UCSD-AML1 (cell line): Measurements from ENCODE around the gene USP15.

Experiments
- DNase-seq: peaks from one replicate; lab custom pipeline; 2025; ENCODE audit not compliant: unreplicated experiment; lab: John Stamatoyannopoulos, UW

The USP15 gene

DNA sequence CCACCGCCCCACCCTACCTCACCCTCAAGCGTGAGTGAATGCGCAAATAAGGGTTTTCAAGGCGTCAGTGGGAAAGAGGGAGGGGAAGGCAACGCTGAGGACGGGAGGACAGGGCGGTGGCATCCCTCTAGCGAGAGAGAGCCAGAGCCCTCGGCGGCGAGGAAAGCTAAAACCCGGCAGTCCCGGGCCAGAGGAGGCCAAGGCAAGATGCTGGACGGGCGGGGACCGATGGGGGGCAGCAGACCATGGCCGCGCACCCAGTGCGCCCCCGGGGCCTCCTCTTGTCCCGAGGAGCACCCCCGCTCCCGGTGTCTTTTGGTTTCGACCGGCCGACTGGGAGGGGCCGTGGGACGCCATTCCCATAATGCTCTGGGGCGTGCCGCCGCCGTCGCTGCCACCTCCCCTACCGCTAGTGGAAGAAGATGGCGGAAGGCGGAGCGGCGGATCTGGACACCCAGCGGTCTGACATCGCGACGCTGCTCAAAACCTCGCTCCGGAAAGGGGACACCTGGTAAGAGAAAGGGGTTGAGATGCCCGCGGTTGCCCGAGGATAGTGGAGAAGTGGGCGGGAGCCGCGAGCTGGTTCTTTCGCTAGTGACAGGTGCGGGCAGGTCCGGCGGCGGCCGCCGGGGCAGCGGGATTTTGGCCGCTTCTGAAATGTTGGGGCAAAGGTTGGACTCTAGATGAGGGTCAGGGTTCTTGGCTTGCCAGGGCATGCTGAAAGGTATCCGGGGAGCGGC is at the start of gene USP15:
USP15 (plus strand) TSS at position 412 of the 740 bp plus-strand sequence; CDS start at position 423, 11 bp downstream.
- no peak for DNase-seq

DNA sequence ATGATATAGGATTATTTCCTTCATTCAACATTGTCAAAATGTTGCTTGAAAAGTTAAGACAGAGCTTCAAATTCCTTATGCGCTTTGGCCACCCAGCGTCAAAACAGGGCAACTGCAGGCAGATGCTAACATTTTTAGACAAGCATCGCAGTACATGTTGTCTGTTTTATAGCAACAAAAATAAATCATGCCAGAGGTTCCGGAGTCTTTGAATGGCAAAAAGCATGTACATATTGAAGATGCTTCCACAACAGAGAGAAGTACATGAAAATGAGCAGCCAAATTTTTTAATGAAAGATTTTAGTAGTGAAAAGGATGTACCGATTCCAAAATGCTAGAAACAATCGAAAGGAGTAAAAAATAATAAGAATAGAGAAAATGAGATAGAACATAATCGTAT is 49.8 kb upstream of the USP15 start:
- DNase-seq, result no peak

DNA sequence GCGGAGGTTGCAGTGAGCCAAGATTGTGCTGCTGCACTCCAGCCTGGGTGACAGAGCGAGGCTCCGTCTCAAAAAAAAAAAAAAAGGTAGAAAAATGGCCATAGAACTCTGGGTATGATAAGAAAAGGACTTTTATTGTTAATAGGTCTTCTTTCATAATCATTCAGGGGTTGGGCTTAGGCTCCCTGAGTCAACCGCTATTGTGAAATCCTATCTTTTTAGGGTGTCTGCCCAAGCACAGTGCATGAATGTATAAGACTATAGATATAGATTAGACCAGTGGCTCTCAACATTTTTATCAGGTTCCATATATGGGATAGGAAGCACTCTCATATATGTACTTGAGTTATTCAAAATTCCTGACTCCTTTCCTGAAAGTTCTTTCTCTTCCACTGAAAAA is 48.7 kb upstream of the USP15 start:
- DNase-seq, result no peak

DNA sequence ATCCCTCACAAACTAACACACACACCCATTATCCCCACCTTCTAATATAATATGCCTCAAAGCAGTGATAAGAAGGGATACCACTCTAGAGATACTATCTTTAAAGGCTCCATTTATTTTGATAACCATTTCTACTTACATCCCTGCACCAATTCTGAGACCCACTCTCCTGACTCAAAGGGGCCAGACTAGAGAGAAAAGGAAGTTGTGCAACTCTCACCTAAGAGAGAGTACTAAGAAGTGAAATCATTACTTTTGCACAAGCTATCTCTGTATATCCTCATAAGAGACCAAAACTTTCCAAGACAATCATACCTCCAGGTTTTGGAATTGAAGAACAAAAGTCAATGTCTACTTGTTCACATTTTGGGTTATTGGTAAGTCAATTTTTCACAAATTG is 45.4 kb upstream of the USP15 start:
- no peak for DNase-seq

DNA sequence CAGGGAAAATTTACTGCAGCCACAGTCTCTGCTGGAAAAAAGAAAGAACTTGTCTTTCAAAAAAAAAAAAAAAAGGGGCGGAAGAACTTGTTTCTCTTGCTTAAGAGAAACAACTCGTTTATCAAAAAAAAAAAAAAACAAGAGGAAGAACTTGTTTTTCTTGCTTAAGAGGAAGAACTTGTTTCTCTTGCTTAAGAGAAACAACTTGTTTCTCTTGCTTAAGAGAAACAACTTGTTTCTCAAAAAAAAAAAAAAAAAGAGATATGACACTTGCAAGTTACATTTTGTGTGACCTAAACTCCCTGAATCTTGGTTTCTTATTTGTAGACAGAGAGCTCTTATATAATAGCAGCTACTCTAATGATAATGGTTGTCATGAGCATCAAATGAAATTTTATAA is 44.7 kb upstream of the USP15 start:
- DNase-seq, result no peak

DNA sequence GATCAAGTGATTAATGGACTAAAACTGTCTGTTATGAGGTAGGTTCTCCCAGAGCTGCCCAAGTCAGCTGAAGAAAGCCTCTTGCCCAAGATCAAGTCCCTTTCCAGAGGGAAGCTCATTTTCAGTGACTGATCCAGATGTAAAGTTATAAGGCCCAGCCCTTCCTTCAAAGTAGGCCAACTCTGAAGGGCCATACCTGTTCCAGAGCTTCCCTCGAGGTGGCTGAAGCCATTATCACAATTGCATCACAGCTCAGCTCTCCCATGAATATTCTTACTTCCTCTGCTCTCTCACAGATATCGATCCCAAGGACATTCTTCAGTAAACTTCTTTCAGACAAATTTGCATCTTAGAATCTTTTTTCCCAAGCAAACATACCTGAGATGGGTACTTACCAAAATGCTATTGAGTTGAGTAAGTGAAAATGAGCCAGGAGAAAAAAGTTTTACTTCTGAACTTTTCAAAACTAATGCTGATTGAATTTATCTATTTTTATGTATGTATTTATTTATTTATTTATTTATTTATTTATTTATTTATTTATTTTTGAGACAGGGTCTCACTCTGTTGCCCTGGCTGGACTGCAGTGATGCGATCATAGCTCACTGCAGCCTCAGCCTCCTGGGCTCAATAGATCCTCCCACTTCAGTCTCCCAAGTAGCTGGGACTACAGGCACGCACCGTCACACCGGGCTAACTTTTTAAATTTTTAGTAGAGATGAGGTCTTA is 42.6 kb upstream of the USP15 start:
- DNase-seq, result no peak

DNA sequence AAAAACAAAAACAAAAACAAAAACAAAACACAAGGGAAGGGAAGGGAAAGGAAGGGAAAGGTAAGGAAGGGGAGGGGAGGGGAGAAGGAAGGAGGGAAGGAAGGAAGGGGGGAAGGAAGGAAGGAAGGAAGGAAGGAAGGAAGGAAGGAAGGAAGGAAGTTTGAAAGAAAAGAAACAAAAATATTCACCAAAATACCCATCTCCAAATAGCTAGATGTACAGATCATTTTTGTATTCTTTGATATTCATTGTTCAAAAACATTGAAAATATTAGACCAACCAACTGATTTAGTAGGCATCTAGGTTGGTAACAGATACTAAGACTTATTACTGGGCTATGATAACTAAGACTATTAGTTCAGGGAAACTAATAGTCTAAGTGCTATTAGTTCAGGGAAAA is 39.1 kb upstream of the USP15 start:
- DNase-seq, result no peak

DNA sequence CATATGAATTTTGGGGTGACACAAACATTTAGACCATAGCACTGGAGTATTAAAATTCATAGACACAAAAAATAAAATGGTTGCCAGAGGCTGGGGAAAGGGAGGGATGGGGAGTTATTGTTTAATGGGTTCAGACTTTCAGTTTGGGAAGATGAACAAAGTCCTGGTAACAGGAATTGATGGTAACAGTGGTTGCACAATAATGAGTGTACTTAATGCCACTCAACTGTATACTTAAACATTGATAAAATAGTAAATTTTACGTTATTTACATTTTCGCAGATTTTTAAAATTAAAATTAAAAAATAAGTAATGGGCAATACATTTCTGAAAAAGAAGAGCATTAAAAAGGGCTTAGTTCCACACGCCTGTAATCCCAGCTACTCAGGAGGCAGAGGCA is 35.6 kb upstream of the USP15 start:
- DNase-seq, result no peak

DNA sequence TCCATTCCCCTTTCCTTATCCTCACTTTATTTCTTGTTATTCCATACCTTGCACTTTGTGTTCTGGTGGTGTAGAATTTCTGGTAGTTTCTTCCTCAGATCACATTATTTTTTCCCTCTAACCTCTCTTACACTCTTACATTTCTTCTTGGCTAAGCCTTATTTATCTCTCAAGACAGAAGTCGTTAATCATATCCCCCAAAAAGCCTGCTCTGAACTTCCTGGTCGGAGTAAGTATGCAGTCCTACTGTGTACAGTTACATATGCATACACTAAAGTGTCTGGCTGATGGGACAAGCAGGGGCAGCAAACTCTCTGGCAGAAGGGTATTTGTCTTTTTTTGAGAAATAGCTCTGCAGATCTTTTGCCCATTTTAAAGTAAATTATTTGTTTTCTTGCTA is 33.1 kb upstream of the USP15 start:
- DNase-seq, result no peak

DNA sequence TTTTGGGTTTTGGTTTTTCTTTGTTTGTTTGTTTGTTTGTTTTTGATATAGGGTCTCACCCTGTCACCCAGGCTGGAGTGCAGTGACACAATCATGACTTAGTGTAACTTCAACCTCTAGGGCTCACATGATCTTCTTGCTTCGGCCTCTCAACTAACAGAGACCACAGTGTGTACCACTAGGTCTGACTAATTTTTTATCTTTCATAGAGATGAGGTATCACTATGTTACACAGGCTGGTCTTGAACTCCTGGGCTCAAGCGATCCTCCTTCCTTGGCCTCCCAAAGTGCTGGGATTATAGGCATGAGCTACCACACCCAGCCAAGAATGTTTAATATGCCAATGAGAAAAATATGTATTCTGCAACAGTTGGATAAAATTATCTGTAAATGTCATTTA is 29.6 kb upstream of the USP15 start:
- no peak for DNase-seq

DNA sequence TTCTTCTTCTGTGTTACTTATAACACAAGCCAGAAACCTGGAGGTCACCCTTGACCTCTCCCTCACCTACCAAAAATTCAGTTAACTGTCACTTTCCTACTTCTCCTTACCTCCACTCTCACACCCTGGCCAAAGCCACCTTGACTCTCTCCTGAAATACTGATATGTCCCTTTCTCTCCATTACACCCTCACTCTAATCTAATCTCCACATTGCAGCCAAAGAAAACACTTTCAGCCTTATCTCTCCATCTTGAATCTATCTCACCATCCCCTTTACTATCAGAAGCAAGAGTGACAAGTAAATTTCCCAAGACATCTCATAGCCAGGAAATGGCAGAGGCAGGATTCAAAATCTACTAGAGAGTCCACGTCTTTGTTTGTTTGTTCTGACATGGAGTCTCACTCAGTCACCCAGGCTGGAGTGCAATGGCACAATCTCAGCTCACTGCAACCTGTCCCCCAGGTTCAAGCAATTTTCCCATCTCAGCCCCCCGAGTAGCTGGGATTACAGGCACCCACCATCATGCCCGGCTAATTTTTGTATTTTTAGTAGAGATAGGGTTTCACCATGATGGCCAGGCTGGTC is 28.0 kb upstream of the USP15 start:
- DNase-seq, result no peak

DNA sequence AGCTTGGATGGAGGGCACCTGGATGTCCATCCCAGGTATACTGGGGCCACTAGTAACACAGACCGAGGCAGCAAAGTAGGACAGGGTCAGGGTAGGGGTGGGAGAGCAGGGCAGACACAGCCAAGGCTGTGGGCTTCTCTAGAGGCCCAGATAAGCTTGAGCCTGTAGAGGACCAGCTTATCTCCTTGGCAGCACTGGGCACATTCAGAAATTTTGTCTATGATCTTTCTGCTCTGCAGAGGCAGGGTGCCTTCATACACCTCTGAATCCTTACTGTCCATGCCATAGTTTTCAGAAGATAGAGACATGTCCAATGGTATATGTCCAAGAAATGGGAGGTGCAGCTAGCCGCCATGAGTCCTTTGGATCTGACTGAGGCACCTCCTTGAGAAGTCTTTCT is 26.4 kb upstream of the USP15 start:
- no peak for DNase-seq

DNA sequence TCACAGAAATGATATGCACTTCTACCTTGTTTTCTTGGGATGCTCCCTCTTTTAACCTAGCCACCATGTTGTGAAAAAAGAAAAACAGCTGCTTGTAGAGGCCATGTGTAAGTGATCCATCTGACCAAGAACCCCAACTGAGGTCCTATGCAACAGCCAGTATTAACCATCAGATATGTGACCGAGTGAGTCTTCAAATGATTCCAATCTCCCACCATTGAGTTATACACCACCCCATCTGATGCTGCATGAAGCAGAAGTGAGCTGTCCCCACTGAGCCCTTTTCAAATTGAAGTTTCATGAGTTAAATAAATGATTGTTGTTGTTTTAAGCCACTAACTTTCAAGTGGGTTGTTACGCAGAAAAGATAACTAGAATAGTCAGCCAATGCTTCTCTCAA is 20.6 kb upstream of the USP15 start:
- no peak for DNase-seq

DNA sequence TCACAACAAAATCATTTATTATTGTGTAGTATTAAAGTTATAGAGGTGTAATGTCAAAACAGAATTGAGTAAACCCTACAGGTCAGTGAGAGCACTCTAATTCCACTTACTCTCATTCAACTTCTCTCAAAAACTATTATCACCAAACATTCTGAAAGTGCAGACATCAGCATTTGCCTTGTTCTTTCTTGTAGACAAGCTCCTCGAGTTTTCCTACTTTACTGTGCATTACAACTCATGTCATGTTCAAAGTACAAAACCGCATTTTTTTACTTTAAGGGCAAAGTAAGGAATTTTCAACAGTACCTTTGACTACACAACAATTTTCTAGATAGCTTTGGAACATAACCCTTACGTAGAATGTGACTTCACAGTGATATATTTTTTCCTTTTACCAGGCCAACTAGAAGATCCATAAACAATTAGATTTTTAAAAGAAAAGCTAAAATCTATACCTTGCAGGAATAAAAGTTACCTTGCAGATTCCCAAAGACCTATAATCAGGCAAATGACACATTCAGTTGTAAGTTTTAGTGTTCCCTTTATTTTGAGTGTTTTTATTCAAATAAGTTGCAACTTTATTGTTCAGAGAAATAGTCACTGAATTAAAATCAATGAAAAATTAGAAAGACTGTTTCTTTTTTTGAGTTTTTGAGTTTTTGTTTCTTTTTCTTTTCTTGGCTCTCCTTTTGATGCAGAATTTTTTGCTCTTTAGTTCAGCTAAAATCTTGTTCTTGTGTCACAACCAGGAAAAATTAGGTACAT is 12.7 kb upstream of the USP15 start:
- DNase-seq, result no peak

DNA sequence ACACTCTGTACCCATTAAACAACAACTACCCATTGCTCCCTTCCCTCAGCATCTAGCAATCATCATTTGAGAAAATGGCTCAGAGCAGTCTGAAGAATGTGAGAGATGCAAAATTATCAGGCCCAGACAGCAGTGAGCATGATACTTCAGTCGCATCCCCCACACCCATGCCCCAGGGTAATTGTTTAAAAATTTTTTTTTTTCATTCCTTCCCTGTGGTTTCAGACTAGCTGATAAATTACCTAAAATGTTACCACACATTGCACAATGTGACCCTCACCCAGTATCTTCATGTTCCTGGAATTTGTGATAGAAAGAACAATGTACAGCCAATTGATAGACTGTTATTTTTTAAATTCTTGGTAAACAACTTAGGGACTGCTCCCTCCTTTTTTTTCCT is 11.3 kb upstream of the USP15 start:
- DNase-seq, result no peak

DNA sequence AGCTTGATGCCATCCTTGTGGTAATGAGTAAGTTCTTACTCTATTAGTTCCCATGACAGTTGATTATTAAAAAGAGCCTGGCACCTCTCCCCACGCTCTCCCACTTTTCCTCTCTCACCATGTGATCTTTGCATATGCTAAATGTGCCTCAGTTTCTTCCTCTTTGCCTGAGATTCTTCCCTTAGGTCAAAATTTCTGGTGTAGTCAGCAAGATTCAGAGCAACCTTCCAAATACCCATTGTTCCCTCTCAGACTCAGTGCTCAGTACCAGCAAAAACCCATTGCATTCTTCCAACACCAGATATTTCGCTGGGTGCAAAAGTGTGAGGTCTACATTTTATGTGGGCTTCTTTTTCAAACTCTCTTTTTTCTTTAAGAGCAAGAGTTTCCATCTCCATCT is 10.8 kb upstream of the USP15 start:
- no peak for DNase-seq

DNA sequence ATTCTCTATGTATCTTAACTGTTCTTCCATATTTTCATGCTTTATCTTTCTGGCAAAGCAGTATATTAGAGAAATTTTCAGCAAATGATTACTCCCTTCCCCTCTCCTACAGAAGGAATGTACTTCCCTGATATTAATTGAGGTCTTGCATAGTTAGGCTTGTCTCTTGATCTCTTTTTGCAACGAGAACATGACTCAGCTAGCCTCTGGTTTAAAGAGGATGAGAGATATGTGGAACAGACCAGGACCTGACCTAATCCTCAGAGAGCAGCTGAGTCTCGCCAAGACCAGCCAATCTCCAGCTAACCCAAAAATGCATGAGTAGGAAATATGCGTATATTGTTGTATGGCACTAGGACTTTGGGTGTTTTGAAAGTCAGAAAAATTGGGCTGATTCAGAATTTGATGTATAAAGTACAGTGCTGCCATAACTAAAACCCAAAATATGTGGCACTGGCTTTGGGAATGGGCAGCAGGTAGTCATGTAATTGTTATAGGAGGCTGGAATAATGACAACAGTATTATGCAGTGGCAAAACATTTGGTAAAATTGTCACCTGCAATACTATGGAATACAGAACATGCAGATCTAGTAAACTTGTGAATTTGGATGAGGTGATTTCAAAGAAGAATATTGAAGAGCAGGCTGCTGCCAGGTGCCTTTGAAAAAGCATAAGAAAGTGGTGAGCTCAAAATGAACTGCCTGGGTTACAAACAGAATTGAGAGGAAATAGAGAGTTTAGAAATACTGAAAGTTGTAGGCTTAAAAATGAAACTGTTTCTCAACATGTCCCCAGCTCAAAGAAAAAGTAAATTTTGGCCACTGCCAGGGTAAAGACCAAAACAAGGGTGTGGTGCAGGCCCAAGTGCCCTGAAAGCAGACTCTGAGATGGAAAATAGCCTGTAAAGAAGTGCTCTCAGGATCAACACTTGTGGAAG is 9.3 kb upstream of the USP15 start:
- DNase-seq, result no peak

DNA sequence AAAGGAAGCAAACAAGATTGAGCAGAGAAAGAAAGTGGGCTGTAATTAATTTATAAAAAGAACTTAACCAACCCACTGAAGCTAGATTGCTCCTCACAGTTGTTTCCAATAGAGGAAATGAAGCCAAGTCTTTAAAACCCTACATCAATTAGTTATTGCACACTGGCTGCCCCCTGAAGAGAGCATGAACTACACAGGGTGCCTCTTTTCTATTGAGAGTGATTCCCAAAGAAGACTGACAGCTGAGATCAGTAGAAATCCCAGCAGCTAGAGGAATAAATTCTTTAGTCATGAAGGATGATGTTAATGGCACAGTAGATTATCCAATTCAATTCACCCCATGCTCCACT is 8.6 kb upstream of the USP15 start:
- DNase-seq, result no peak

DNA sequence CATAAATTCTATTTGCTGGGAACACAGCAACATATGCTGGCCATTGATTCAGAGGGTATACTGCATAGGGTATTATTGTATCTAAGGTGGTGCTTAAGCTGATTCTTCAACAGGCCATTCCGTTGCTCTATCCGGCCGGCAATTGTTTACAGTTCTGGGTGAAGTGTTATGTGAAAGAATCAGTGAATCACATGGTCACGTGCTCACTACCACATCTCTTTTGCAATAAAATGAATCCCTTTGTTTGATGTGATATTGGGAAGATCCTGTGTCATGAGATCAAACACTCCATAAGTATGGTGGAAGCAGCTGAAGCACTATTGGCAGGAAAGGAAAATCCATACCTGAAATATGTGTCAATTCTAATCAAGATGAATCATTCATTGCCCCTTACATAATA is 7.6 kb upstream of the USP15 start:
- no peak for DNase-seq

DNA sequence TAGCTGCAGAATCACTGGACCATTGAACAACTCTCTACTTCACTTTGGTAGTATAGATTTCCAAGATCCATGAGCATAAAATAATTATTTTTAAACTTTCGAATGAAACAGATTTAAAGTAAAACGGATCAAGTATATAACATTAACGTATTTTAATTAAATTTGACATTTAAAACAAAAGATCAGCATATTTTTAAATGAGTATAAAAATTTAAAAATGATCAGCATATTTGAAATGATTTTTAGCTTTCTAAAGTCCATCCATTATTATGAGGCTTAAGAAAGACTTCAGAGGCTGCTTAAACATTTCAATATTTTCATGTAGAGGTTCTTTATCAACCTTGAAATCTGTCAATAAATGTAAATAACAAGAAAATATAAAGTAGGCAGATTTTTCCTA is 5.2 kb upstream of the USP15 start:
- DNase-seq, result no peak
